Natural killer cell (primary cell): ENCODE results near the gene ING3. TPM values are rescaled to one million over a fixed set of nuclear protein-coding genes. Genes with fewer than 3 reads are reported as not detected.
"Not testable (repeated sequence)": the region's sequence is repeated elsewhere in the genome, so short reads cannot be mapped to it uniquely, and the experiment has no call there.

Experiments used
- ATAC-seq, 3 donors: fragments of 150-1000 bp in 2 of 3; fragments of 200-7000 bp in 1 of 3; cut with Tn5 transposase; 1 replicate in 1 of 3; 2 replicates in 2 of 3; pipeline ENCODE4 v1.10.0; 2021; ENCODE audit warnings: mild to moderate bottlenecking in 2 of 3, moderate library complexity in 2 of 3
- DNase-seq, 2 donors: peaks; one replicate each; pipeline versions ENCODE4 v3.0.0 to v3.0.0-alpha.2; 2013 to 2021; ENCODE audit warnings: mixed read lengths in 1 of 2
- H3K27ac ChIP-seq: one replicate; pipeline ENCODE4 v1.5.1; 2013; ENCODE audit warnings: mild to moderate bottlenecking, low read length
- H3K27me3 ChIP-seq: one replicate; pipeline ENCODE4 v1.6.1; 2013; ENCODE audit warnings: low read length; ENCODE audit not compliant: control insufficient read depth, insufficient read depth
- H3K36me3 ChIP-seq: one replicate; pipeline ENCODE4 v1.6.1; 2013; ENCODE audit warnings: low read length; ENCODE audit not compliant: control insufficient read depth, insufficient read depth
- H3K4me1 ChIP-seq: one replicate; pipeline ENCODE4 v1.6.1; 2013; ENCODE audit warnings: low read length; ENCODE audit not compliant: control insufficient read depth, insufficient read depth
- H3K4me3 ChIP-seq: one replicate; pipeline ENCODE4 v1.5.1; 2013; ENCODE audit warnings: low read length
- H3K9me3 ChIP-seq: one replicate; pipeline ENCODE4 v1.6.1; 2013; ENCODE audit warnings: low read length; ENCODE audit not compliant: control insufficient read depth, insufficient read depth
- H3K27ac Mint-ChIP-seq, 2 donors: one replicate each; pipeline ENCODE4 v1.8.0; 2022; ENCODE audit warnings: mild to moderate bottlenecking in 2 of 2, mixed read lengths in 2 of 2, moderate library complexity in 1 of 2
- H3K27me3 Mint-ChIP-seq, 2 donors: one replicate each; pipeline ENCODE4 v1.8.0; 2022; ENCODE audit warnings: low read depth in 2 of 2, mixed read lengths in 2 of 2
- H3K36me3 Mint-ChIP-seq: one replicate; pipeline ENCODE4 v1.8.0; 2022; ENCODE audit warnings: mixed read lengths
- H3K4me1 Mint-ChIP-seq, 2 donors: one replicate each; pipeline ENCODE4 v1.8.0; 2022; ENCODE audit warnings: mixed read lengths in 2 of 2
- H3K4me3 Mint-ChIP-seq: one replicate; pipeline ENCODE4 v1.8.0; 2022; ENCODE audit warnings: mild to moderate bottlenecking, moderate library complexity, mixed read lengths
- H3K9me3 Mint-ChIP-seq, 2 donors: one replicate each; pipeline ENCODE4 v1.8.0; 2022; ENCODE audit warnings: mixed read lengths in 2 of 2
- CTCF ChIP-seq: fragments of 200-600 bp; IDR thresholded peaks from one replicate; pipeline ENCODE4 v1.8.0; 2022; ENCODE audit warnings: antibody characterized with exemption
- WGBS: methylation state at CpG from one replicate; pipeline ENCODE4 v1.1.7; 2013; ENCODE audit warnings: missing lambda C conversion rate; ENCODE audit not compliant: insufficient coverage; 5-methylcytosine and 5-hydroxymethylcytosine counted together
- intact Hi-C: fragments of 100-400 bp; cut with micrococcal nuclease; formaldehyde crosslinking; loops from one replicate; pipeline ENCODE4 v1.14.2; 2022
- total RNA-seq, 4 donors: library from RNA; stranded (reverse); fragments of 120-200 nt in 1 of 4; gene quantifications; one replicate each; pipeline versions ENCODE4 v1.2.3 to v1.2.4, GENCODE V29; 2013 to 2022

ING3 gene
- total RNA-seq, 3 donors from 2014 or later (not counting 1 experiment from before 2014, with no cell fraction given) = 45.7 to 56.2 (median 50.1) TPM

DNA sequence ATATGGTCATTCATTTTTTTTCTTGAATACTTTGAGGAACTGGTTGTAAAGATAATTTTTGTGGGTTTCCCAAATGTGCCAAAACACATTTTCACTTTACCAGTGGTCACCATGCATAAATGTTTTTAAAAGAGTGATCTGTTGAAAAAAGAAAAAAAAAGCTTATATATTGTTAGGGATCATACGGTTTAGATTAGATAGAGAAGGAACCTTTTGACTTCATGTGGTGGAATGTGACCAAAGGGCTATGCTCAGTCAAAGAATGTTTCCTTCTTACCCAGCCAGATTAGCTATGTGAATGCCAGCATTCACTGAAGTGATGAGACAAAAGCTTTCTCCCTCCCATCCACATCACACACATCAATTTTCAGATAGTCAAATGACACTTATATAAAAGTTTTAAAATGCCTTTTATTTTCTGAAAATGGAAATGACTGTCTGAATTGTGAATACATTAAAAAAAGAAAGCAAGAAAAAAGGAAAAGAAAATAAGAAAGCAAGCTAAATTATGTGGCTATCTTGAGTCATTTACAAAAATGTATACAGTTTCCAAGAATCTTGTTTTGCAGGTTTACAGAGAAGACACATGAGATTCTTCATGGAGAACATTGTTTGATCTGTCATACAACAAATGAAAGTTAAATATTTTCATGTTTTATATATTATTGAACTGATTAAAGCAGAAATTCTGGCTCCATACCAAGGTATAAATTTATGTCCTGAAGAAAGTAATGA is 29.4 kb downstream of the ING3 start:
- Mint-ChIP-seq H3K9me3 (no peaks in the 10 kb centered on the region), H3K4me3 (no peak overlapping the region), H3K4me1 (no peaks in the 10 kb centered on the region), H3K27ac (no peak overlapping the region), H3K27me3 (peaks cover 6 to 8% of the 10 kb centered on the region in 2 donors), H3K36me3 (peaks cover under 1% of the 10 kb centered on the region)
- TF ChIP-seq CTCF = no peak
- intact Hi-C loops = loop anchor here (10.0 kb wide), 2 partner anchors 55 to 565 kb away; no protein-coding TSS in a partner anchor
- 8% methylated on average over 1 of the region's 1 CpG for whole genome bisulfite sequencing
- Histone ChIP-seq H3K36me3 (peaks cover 21% of the 10 kb centered on the region), H3K4me1 (no peaks in the 10 kb centered on the region), H3K27ac (no peak overlapping the region), H3K27me3 (no peaks in the 10 kb centered on the region), H3K9me3 (no peaks in the 10 kb centered on the region), H3K4me3 (no peak overlapping the region)
- ATAC-seq (no peak), DNase-seq (no peak)

DNA sequence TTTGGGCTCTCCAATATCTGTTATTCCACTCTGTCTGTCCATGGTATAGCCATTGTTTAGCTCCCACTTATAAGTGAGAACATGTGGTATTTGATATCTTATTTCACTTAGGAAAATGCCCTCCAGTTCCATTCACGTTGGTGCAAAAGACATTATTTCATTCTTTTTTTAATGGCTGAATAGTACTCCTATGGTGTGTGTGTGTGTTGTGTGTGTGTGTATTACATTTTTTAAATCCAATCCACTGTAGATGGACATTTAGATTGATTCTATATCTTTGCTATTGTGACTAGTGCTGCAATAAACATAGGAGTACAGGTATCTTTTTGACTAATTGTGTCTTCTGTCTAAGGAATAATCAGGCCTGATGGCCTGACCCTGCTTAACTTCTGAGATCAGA is 30.5 kb downstream of the ING3 start:
- intact Hi-C loops = loop anchor here (10.0 kb wide), 2 partner anchors 56 to 564 kb away; no protein-coding TSS in a partner anchor
- H3K4me3 Mint-ChIP-seq = no peak overlapping the region
- no peak for ATAC-seq
- no peak for TF ChIP-seq CTCF
- no peak for DNase-seq
- no peaks in the 10 kb centered on the region for H3K36me3 Mint-ChIP-seq
- no peaks in the 10 kb centered on the region for H3K4me1 Mint-ChIP-seq
- H3K9me3 ChIP-seq = no peaks in the 10 kb centered on the region
- peaks cover 11 to 12% of the 10 kb centered on the region in 2 donors for H3K27me3 Mint-ChIP-seq
- H3K9me3 Mint-ChIP-seq = no peaks in the 10 kb centered on the region
- H3K27ac Mint-ChIP-seq = no peak overlapping the region
- H3K4me3 ChIP-seq = no peak overlapping the region
- no peaks in the 10 kb centered on the region for H3K27me3 ChIP-seq
- WGBS = no CpG with 5 or more reads among the region's 1 CpG
- peaks cover 9% of the 10 kb centered on the region for H3K36me3 ChIP-seq
- no peak overlapping the region for H3K27ac ChIP-seq
- no peaks in the 10 kb centered on the region for H3K4me1 ChIP-seq

DNA sequence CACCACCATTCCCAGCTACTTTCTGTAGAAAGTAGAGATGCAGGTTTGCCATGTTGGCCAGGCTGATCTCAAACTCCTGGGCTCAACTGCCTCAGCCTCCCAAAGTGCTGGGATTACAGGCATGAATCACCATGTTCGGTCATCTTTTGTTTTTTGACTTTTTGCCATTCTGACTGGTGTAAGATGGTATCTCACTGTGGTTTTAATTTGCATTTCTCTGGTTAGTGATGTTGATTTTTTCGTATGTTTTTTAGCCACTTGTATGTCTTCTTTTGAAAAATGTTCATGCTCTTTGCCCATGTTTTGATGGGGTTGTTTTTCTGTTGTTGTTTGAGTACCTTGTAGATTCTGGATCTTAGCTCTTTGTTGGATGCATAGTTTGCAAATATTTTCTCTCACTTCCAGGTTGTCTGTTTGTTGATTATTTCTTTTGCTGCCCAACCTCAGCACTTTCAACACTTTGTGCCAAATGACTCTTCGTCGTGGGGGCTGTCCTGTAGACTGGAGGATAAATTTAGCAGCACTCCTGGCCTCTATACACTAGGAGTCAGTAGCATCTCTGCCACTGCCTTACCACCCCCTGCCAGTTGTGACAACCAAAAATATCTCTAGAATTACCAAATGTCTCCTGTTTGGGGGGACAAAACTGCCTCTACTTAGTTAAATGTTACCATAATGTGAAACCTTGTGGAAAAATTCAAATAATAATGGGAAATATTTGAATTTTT is 31.5 kb downstream of the ING3 start:
- no peaks in the 10 kb centered on the region for H3K4me1 Mint-ChIP-seq
- H3K9me3 Mint-ChIP-seq = no peaks in the 10 kb centered on the region
- Histone ChIP-seq H3K4me3 (no peak overlapping the region), H3K27me3 (no peaks in the 10 kb centered on the region), H3K4me1 (no peaks in the 10 kb centered on the region), H3K36me3 (no peaks in the 10 kb centered on the region), H3K9me3 (no peaks in the 10 kb centered on the region), H3K27ac (no peak overlapping the region)
- peaks cover 13 to 14% of the 10 kb centered on the region in 2 donors for H3K27me3 Mint-ChIP-seq
- no peak overlapping the region for H3K27ac Mint-ChIP-seq
- no peak overlapping the region for H3K4me3 Mint-ChIP-seq
- ATAC-seq = no peak
- TF ChIP-seq CTCF = no peak
- intact Hi-C loops = loop anchor here (10.0 kb wide), 2 partner anchors 57 to 563 kb away; no protein-coding TSS in a partner anchor
- WGBS = 43% methylated on average over 4 of the region's 4 CpGs
- H3K36me3 Mint-ChIP-seq = no peaks in the 10 kb centered on the region
- DNase-seq = no peak

DNA sequence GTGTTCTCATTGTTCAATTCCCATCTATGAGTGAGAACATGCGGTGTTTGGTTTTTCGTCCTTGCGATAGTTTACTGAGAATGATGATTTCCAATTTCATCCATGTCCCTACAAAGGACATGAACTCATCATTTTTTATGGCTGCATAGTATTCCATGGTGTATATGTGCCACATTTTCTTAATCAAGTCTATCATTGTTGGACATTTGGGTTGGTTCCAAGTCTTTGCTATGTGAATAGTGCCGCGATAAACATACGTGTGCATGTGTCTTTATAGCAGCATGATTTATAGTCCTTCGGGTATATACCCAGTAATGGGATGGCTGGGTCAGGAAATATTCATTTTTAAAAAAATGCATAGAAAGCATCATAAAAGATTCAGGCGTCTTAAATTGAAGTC is 33.0 kb downstream of the ING3 start:
- not testable (repeated sequence) for H3K27ac Mint-ChIP-seq, H3K27me3 ChIP-seq, ATAC-seq, H3K9me3 Mint-ChIP-seq, DNase-seq, H3K36me3 Mint-ChIP-seq, H3K27ac ChIP-seq, H3K4me3 ChIP-seq, H3K36me3 ChIP-seq, H3K4me3 Mint-ChIP-seq, H3K9me3 ChIP-seq
- peaks cover 12% of the 10 kb centered on the region for H3K4me1 ChIP-seq
- Mint-ChIP-seq H3K27me3 (peaks cover 17 to 24% of the 10 kb centered on the region in 2 donors), H3K4me1 (peaks cover 13 to 14% of the 10 kb centered on the region in 2 donors)
- intact Hi-C loops = loop anchor here (10.0 kb wide), 2 partner anchors 59 to 561 kb away; no protein-coding TSS in a partner anchor
- 97% methylated on average over 5 of the region's 8 CpGs for WGBS
